Measurements from ENCODE around the gene CMTM4.

DNA sequence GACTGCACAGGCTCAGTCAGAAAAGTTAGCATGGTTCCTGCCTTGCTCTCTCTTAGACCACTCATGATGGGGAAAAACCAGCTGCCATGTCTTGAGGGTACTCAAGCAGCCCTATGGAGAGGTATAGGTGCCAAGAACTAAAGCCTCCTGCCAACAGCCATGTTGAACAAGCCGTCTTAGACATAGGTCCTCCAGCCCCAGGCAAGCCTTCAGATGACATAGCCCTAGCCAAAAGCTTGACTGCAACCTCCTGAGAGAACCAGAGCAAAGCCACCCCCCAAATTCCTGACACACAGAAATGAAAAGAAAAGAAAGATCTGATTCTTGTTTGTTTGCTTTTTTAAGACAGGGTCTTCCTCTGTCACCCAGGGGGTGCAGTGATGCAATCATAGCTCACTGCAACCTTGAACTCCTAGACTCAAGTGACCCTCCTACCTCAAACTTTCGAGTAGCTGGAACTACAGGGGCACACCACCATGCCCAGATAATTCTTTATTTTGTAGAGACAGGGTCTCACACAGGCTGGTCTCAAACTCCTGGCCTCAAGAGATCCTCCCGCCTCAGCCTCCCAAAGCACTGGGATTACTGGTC is 55.7 kb downstream of the CMTM4 start:
- TF ChIP-seq YY1 (IDR thresholded peaks at IDR 0.05; ENCODE audit: extremely low read depth, insufficient replicate concordance, low read depth, low read length), result no peak
- no peak for TF ChIP-seq POLR2A (IDR thresholded peaks at IDR 0.05; ENCODE audit: borderline replicate concordance, extremely low read depth, insufficient read depth, insufficient read length)
- no peak for TF ChIP-seq SRF (IDR thresholded peaks at IDR 0.05; ENCODE audit: low read depth)
- no peak for TF ChIP-seq EZH2 (IDR thresholded peaks at IDR 0.05)
- TF ChIP-seq FOSL1 (IDR thresholded peaks at IDR 0.05; ENCODE audit: low read depth), result no peak
- TF ChIP-seq, protein P1, sequence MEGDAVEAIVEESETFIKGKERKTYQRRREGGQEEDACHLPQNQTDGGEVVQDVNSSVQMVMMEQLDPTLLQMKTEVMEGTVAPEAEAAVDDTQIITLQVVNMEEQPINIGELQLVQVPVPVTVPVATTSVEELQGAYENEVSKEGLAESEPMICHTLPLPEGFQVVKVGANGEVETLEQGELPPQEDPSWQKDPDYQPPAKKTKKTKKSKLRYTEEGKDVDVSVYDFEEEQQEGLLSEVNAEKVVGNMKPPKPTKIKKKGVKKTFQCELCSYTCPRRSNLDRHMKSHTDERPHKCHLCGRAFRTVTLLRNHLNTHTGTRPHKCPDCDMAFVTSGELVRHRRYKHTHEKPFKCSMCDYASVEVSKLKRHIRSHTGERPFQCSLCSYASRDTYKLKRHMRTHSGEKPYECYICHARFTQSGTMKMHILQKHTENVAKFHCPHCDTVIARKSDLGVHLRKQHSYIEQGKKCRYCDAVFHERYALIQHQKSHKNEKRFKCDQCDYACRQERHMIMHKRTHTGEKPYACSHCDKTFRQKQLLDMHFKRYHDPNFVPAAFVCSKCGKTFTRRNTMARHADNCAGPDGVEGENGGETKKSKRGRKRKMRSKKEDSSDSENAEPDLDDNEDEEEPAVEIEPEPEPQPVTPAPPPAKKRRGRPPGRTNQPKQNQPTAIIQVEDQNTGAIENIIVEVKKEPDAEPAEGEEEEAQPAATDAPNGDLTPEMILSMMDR (IDR thresholded peaks at IDR 0.05 in 2 of 3, conservative IDR thresholded peaks at IDR 0.05 in 1 of 3; ENCODE audit: borderline replicate concordance in 1 of 3, insufficient read depth in 1 of 3, low read depth in 2 of 3, low read length in 2 of 3), result no peak
- TF ChIP-seq CEBPB (IDR thresholded peaks at IDR 0.05; ENCODE audit: low read depth), result no peak
- TF ChIP-seq SP1 (IDR thresholded peaks at IDR 0.05; ENCODE audit: low read depth), result no peak
- TF ChIP-seq, protein P2, sequence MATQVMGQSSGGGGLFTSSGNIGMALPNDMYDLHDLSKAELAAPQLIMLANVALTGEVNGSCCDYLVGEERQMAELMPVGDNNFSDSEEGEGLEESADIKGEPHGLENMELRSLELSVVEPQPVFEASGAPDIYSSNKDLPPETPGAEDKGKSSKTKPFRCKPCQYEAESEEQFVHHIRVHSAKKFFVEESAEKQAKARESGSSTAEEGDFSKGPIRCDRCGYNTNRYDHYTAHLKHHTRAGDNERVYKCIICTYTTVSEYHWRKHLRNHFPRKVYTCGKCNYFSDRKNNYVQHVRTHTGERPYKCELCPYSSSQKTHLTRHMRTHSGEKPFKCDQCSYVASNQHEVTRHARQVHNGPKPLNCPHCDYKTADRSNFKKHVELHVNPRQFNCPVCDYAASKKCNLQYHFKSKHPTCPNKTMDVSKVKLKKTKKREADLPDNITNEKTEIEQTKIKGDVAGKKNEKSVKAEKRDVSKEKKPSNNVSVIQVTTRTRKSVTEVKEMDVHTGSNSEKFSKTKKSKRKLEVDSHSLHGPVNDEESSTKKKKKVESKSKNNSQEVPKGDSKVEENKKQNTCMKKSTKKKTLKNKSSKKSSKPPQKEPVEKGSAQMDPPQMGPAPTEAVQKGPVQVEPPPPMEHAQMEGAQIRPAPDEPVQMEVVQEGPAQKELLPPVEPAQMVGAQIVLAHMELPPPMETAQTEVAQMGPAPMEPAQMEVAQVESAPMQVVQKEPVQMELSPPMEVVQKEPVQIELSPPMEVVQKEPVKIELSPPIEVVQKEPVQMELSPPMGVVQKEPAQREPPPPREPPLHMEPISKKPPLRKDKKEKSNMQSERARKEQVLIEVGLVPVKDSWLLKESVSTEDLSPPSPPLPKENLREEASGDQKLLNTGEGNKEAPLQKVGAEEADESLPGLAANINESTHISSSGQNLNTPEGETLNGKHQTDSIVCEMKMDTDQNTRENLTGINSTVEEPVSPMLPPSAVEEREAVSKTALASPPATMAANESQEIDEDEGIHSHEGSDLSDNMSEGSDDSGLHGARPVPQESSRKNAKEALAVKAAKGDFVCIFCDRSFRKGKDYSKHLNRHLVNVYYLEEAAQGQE (IDR thresholded peaks at IDR 0.05; ENCODE audit: low read depth), result no peak
- no peak for TF ChIP-seq POLR2AphosphoS5 (IDR thresholded peaks at IDR 0.05; ENCODE audit: low read depth, low read length)

Measured in HCT116 (cell line).